GM19324 (cell line): ENCODE measurements around the gene TGM5.
"Not testable (repeated sequence)": the region's sequence is repeated elsewhere in the genome, so short reads cannot be mapped to it uniquely, and the experiment has no call there.

Source experiments
- ATAC-seq: cut with Tn5 transposase; IDR thresholded peaks from one replicate; pipeline ENCODE4 v1.9.1; 2021; ENCODE audit warnings: mild to moderate bottlenecking, moderate library complexity; ENCODE audit not compliant: unreplicated experiment, low FRiP score

The TGM5 gene, protein sequence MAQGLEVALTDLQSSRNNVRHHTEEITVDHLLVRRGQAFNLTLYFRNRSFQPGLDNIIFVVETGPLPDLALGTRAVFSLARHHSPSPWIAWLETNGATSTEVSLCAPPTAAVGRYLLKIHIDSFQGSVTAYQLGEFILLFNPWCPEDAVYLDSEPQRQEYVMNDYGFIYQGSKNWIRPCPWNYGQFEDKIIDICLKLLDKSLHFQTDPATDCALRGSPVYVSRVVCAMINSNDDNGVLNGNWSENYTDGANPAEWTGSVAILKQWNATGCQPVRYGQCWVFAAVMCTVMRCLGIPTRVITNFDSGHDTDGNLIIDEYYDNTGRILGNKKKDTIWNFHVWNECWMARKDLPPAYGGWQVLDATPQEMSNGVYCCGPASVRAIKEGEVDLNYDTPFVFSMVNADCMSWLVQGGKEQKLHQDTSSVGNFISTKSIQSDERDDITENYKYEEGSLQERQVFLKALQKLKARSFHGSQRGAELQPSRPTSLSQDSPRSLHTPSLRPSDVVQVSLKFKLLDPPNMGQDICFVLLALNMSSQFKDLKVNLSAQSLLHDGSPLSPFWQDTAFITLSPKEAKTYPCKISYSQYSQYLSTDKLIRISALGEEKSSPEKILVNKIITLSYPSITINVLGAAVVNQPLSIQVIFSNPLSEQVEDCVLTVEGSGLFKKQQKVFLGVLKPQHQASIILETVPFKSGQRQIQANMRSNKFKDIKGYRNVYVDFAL

DNA sequence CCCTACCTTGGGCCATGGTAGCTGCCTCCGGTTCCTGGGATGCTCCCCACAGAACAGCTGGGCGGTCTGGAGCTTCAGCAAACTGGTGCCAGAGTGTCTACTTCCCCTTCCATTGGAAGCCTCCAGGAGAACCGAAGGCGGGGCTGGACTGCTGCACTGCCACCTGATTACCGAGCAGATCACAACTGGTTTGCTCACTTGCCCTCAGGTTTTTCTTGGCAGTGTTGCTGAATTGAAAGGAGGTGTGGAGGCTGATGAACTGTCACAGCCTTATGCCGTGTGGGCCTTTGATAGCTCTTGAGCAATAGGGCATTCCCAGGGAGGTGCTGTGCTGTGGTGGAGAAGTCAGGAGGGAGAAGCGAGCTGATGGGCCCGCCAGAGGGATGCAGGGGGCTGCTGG, at the start of gene TGM5:
TSS of gene TGM5 (minus strand) at position 95 of the 400 bp plus-strand sequence. CDS start at position 16, 79 bp downstream.
- no peak for ATAC-seq

GRCh38 chr15:43314171-43314570, 47.4 kb upstream of the TGM5 start:
- no peak for ATAC-seq

DNA sequence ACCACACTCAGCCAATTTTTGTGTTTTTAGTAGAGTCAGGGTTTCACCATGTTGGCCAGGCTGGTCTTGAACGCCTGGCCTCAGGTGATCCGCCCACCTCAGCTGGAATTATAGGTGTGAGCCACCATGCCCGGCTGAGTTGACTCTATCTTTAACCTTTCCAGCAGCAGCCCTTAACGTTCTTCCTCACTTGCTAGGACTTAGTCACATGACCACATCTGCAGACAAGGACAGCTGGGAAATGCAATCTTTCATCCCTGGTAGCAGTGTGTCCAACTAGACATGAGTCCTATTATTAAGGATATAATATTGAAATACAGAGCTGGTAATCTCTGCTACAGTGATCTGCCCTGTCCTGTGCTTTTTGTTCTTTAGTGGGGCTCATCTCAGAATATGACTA, 45.6 kb upstream of the TGM5 start:
- ATAC-seq: no peak

- ATAC-seq: no peak
Measured at GRCh38 chr15:43302205-43302817, 35.6 kb upstream of the TGM5 start, which contains the start of gene TGM7. Gene TGM7 (minus strand): TSS chr15:43302255.

GRCh38 chr15:43299884-43300283, 33.2 kb upstream of the TGM5 start:
- ATAC-seq: no peak

DNA sequence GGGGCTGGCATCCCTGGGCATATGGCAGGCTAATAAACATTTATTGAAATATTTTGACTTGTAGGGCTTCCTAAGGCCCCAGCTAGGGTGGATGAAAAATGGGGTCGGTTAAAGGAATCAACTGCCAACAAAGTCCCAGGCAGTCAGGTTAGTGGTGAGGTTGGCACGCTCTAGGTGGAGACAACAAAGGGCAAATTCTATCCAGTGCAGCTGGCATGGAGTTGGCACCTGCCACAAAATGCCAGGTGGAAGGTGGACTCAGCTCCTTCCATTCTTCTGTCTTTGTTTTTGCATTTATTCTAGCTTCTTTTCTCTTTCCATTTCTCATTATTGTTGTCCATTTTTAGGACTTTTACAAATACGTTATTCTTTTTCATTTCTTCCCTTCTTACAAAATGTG, 32.7 kb upstream of the TGM5 start:
- ATAC-seq: no peak

DNA sequence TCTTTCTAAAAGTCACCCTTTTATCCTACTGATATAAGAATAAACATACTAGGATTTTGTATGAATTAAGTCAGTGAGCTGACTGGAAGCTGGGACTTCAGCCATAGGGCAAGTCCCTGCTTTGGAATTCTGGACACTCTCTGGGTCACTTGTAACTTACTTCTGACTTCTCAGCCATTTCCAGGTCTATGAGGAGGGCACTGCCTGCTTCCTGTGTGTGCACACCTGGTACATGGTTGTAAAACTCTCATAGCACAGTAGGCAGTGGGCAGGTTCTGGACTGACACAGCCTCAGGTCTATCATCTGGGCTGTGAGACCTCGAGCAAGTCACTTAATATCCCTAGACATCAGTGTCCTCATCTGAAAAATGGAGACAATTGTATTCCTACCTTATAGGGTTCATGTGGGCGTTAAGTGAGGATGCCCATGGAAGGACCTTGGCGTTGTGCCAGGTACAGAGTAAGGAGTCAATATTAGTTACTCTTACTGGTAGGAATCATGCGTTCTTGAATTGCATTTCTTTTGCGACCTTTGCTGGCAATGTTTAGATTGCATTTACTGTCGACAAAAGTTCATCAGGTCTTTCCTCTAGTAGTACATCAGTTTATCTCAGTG, 27.5 kb upstream of the TGM5 start:
- ATAC-seq: no peak

DNA sequence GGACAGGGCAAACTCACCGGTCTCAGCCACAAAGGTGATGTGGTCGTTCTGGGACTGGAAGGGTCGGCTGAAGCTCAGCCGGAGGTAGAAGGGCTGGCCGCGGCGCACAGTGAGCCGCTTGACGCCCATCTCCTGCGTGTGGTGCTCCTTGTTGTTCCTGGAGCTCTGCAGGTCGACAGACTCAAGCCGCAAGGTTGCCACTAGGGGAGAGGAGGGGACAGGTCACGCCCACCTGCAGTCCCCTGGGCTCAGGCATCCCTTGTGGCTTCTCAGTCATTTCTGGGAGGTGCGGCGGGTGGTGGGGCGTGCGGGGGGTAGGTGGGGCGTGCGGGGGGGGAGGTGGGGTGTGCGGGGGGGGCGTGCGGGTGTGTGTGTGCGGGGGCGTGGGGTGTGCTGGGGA, 26.7 kb upstream of the TGM5 start:
- ATAC-seq: no peak

- ATAC-seq: no peak
Measured at GRCh38 chr15:43292375-43293078, 25.8 kb upstream of the TGM5 start.

DNA sequence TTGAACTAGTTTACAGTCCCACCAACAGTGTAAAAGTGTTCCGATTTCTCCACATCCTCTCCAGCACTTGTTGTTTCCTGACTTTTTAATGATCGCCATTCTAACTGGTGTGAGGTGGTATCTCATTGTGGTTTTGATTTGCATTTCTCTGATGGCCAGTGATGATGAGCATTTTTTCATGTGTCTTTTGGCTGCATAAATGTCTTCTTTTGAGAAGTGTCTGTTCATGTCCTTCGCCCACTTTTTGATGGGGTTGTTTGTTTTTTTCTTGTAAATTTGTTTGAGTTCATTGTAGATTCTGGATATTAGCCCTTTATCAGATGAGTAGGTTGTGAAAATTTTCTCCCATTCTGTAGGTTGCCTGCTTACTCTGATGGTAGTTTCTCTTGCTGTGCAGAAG, 22.9 kb upstream of the TGM5 start:
- not testable (repeated sequence) for ATAC-seq

GRCh38 chr15:43287254-43287653, 20.5 kb upstream of the TGM5 start:
- ATAC-seq: no peak

- no peak for ATAC-seq
Measured at GRCh38 chr15:43286074-43286473, 19.3 kb upstream of the TGM5 start.

DNA sequence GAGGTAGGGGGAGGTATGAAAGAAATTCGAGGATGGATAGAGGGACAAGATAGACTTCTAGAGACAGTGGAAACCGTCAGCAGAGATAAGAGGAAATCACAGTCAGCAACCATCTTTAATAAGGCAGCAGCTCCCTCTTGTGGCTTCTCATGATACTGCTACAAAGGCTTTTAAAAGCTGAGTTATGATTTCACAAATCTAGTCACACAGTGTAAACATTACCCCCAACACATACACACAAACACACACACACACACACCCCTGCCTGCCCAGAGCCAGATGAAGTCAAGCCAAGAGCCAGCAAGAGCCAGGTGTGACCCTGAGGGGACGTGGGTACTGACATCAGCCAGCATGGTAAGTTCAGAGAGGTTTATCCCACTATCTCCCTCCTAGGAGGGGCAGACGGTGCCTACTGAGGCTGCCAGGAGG, 18.9 kb upstream of the TGM5 start:
- no peak for ATAC-seq

DNA sequence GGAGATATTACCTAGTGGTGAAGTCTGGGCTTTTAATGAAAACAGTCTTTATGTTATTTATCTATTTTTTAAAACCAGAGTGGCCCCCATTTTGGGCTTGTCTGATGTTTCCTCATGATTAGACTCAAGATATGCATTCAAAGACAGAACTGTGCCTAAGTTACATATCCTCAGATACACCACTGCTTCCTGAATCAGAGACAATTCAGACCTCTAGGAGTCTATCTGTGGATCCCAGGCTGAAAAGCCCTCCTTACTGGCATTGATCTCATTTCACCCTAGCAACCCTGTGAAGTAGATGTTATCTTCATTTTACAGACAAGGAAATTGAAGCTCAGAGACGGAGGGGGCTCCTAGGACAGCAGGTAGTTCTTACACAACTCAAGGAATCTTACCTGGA, 16.8 kb upstream of the TGM5 start:
- ATAC-seq: no peak

- ATAC-seq: no peak
Measured at GRCh38 chr15:43281926-43282602, 15.3 kb upstream of the TGM5 start.

DNA sequence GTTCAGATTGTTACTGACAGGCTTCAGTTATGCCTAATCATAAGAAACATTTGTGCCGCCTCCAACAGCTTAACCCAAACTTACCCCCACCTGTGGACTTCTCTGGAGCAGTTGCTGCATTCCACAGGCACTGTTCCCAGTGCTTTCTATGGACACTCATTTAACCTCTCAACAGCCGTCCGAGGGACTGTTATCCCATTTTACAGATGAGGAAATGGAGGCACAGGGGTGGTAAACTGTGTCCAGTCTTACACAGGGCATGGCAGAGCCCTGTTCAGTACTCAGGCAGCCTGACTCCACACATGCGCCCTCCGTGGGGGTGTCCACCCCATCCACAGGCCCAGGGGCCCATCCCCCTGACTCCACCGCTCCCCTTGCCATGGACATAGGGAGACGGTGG, 14.3 kb upstream of the TGM5 start:
- no peak for ATAC-seq

DNA sequence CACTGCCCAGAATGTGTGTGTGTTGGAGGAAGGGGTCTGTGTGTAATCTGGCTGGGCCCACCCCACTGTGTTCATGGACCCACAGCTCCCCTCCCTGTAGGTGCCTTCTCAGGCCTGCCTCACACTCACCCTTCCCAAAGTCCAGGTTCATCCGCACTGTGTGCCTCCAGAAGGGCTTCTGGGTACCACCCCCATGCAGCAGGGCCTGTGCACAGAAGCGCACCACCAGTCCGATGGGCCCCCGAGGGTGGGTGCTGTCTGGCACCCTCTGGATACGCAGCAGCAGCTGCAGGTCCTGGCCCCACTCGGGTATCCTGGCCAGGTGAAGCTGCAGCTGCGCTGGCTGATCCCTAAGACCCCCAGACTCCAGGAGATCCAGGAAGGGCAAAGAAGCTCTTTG, 12.8 kb upstream of the TGM5 start:
- no peak for ATAC-seq

DNA sequence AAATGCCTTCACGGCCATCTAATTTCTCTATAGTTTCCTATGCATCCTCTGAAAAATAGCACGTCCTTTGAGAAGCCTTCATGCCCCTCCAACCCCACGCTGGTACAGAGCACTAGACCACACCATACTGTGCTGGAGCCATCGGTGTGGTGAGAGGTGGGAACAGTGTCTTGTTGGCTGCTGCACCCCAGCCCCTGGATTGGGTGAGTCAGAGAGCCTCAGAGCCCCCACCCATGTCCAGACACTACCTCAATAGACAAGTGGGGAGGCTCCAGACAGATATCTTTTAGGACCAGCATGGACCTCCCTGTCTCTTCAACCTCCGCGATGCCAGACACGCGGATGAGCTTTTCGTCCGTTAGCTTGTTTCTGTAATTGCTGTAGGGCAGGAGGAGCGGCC, 12.1 kb upstream of the TGM5 start:
- ATAC-seq: no peak

DNA sequence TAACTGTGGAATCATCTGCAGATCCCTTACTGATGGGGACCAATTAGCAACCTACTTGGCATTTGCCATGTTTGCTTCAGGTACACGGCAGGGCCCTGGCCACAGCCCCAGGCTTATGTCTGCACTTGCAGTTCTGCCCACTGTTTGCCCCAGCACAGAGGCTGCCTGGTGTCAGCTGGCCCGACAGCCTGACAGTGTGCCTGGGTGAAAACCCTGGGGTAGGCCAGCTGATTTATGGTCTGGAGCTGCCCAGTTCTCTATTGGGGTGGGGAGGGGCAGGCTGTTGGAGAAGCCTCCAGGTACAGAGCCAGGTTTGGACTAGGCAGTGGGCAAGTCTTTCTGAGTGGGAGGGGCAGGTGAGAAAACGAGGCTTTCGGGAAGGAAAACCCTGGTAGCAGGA, 11.2 kb upstream of the TGM5 start:
- no peak for ATAC-seq
